Measurements from ENCODE around the gene NKPD1. TPM values are rescaled to one million over a fixed set of nuclear protein-coding genes. Genes with fewer than 3 reads are reported as not detected.

NKPD1 gene
- total RNA-seq, 4 donors from 2014 or later, result 0.16 to 0.39 TPM; not detected in 2

DNA sequence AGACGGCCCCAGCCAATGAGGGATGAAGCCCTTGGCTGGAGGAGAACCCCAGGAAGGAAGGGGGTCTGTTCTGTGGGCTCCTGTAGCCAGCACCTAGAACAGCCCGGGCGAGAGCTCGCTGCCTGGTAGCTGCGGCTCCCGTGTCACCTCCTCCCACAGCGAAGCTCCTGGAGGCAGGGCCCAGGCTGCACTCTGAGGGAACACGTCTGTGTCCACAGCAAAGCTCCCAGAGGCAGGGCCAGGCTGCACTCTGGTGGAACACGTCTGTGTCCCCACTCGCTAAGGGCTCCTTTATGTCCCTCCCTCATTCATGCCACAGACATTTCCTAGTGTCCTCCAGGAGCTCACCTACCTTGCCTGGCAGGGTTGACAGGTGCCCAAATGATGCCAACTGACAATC, 8.8 kb upstream of the NKPD1 start:
- H3K4me3 ChIP-seq, result no peak overlapping the region
- 95 to 100% methylated on average over 1 to 4 of the region's 10 CpGs for WGBS, 2 donors (ENCODE audit: low coverage in 1 of 2)
- no peak for ATAC-seq
- peaks cover 0 to 20% (median 0%) of the 10 kb centered on the region in 3 donors for H3K4me1 ChIP-seq
- peaks cover 0 to 7% of the 10 kb centered on the region in 2 donors for H3K36me3 ChIP-seq
- no peaks in the 10 kb centered on the region for H3K27me3 ChIP-seq
- H3K9me3 ChIP-seq, result no peaks in the 10 kb centered on the region
- no peak for TF ChIP-seq EP300 (IDR thresholded peaks at IDR 0.05)
- TF ChIP-seq, protein P1, sequence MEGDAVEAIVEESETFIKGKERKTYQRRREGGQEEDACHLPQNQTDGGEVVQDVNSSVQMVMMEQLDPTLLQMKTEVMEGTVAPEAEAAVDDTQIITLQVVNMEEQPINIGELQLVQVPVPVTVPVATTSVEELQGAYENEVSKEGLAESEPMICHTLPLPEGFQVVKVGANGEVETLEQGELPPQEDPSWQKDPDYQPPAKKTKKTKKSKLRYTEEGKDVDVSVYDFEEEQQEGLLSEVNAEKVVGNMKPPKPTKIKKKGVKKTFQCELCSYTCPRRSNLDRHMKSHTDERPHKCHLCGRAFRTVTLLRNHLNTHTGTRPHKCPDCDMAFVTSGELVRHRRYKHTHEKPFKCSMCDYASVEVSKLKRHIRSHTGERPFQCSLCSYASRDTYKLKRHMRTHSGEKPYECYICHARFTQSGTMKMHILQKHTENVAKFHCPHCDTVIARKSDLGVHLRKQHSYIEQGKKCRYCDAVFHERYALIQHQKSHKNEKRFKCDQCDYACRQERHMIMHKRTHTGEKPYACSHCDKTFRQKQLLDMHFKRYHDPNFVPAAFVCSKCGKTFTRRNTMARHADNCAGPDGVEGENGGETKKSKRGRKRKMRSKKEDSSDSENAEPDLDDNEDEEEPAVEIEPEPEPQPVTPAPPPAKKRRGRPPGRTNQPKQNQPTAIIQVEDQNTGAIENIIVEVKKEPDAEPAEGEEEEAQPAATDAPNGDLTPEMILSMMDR (IDR thresholded peaks at IDR 0.05), result no peak
- TF ChIP-seq POLR2AphosphoS5 (IDR thresholded peaks at IDR 0.05), result no peak
- no peak for TF ChIP-seq POLR2A (IDR thresholded peaks at IDR 0.05)
- no peak overlapping the region for H3K27ac ChIP-seq

DNA sequence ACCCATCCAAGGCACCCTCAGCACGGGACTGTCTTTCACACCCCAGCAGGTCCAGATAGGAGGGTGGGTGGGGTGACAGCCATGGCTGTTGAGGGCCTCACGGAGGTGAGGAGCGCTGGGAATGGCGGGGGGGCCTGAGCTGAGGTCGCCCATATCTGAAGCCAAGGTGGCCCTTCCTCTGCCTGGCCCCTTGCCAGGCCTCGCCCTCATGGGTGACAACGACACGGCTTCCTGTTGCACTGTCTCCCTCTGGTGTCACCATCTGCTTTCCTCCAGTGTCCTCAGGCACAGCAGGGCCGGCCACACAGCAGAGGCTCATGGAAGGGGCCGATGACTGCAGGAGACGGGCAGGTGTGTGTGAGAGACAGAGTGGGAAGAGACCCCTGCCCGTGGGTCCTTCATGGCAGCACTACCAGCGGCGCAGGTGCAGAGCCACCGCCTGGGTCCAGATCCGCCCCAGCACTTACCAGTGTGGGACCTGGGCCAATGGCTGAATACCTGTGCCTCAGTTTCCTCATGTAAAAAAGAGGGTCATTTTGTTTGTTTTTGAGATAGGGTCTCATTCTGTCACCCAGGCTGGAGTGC, 8.1 kb upstream of the NKPD1 start:
- Histone ChIP-seq H3K4me1 (peaks cover 0 to 27% (median 0%) of the 10 kb centered on the region in 3 donors), H3K27me3 (no peaks in the 10 kb centered on the region), H3K9me3 (no peaks in the 10 kb centered on the region), H3K36me3 (peaks cover 0 to 7% of the 10 kb centered on the region in 2 donors), H3K4me3 (no peak overlapping the region), H3K27ac (no peak overlapping the region)
- WGBS, 2 donors (ENCODE audit: low coverage in 1 of 2), result 96 to 100% methylated on average over 2 to 5 of the region's 16 CpGs
- ATAC-seq, result no peak
- TF ChIP-seq POLR2AphosphoS5 (IDR thresholded peaks at IDR 0.05), result no peak
- TF ChIP-seq, protein P1 (IDR thresholded peaks at IDR 0.05), result no peak

DNA sequence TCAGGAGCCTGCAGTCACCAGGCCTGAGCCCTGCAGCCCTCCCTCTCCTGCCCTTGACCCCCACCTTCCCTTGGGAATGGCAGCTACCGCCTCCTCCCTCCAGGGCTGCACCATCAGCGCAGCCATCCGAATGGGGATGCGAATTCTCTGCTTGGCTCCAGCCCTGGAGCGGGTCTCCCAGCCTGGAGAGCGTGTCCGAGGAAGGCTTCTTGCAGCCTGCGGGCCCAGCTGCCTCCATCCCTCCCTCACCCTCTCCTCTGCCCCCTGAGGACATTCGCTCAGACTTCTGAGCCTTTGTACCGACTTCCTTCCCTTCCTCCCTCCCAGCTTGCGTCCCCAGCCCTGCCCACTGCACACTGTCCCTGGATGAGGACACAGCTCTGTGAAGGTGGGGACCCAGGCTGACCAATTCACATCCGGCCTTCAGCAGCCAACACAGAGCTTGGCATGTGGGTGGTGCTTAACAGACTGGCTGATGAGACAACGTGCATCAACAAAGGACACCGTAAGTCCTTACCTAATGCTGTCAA, 6.0 kb upstream of the NKPD1 start:
- Histone ChIP-seq H3K27me3 (peaks cover 16% of the 10 kb centered on the region), H3K4me3 (no peak overlapping the region), H3K27ac (no peak overlapping the region), H3K4me1 (peaks cover 0 to 27% (median 0%) of the 10 kb centered on the region in 3 donors), H3K9me3 (no peaks in the 10 kb centered on the region), H3K36me3 (peaks cover 0 to 7% of the 10 kb centered on the region in 2 donors)
- 30 to 57% methylated on average over 2 to 8 of the region's 14 CpGs for WGBS, 2 donors (ENCODE audit: low coverage in 1 of 2)
- peak; percentile 35 for ATAC-seq
- TF ChIP-seq EP300 (IDR thresholded peaks at IDR 0.05) (no peak), POLR2A (IDR thresholded peaks at IDR 0.05) (no peak), POLR2AphosphoS5 (IDR thresholded peaks at IDR 0.05) (no peak)
- TF ChIP-seq, protein P1 (IDR thresholded peaks at IDR 0.05), result no peak

DNA sequence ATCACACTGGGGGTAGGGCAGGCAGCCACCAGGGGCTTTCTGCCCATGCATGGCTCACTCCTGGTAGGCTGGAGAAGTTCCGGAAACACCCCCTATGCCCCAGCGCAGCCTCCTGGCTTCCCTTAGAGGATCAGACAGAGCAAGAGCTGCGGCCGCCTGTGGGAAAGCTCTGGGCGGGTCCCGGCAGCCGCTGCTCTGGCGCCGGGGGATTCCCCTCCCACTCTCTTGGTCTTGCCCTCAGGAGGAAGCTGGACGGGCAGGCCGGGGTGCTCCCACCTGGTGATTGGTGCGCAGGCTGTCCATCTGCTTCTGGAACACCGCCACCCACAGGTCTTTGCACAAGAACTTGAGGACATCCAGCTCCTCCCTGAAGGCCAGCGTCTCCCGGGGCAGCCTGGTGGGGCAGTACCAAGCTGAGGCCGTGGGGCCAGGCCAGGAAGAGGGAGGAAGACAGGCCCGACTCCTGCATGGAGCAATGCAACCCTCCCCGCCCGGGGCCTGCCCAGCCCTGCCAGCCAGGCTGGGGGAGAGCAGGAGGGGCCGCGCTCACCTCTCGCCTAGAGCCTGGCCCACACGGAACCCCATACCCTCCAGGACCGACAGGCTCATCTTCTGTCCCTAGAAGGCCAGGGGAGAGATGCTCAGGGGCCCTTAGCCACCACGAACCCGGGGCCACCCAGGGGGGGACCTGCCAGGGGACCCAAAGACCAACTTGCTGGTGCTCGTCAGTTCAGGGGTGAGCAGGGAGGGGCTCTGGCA, 4.0 kb upstream of the NKPD1 start:
- WGBS, 2 donors (ENCODE audit: low coverage in 1 of 2), result no CpG with 5 or more reads among the region's 27 CpGs
- H3K36me3 ChIP-seq, result peaks cover 0 to 7% of the 10 kb centered on the region in 2 donors
- TF ChIP-seq EP300 (IDR thresholded peaks at IDR 0.05) (no peak), POLR2AphosphoS5 (IDR thresholded peaks at IDR 0.05) (no peak), POLR2A (IDR thresholded peaks at IDR 0.05) (no peak)
- TF ChIP-seq, protein P1 (IDR thresholded peaks at IDR 0.05), result no peak

More for the DNA sequence above, 4.0 kb upstream of the NKPD1 start:
- peaks cover 36% of the 10 kb centered on the region for H3K27me3 ChIP-seq
- H3K9me3 ChIP-seq, result no peaks in the 10 kb centered on the region
- no peak overlapping the region for H3K27ac ChIP-seq
- ATAC-seq, result peak; percentile 36
- peaks cover 0 to 14% (median 0%) of the 10 kb centered on the region in 3 donors for H3K4me1 ChIP-seq
- no peak overlapping the region for H3K4me3 ChIP-seq
